Stomach (tissue), 4 donors: ENCODE data around the gene VAMP1.

Experiments
- POLR2A ChIP-seq, 4 donors: fragments of 450-650 bp; IDR thresholded peaks; one replicate each; pipeline ENCODE4 v1.6.1; 2016; ENCODE audit warnings: antibody characterized with exemption in 4 of 4, control low read depth in 2 of 4, mild to moderate bottlenecking in 1 of 4, moderate library complexity in 1 of 4
- POLR2AphosphoS5 ChIP-seq, 3 donors: sonication (generic); formaldehyde crosslinking; IDR thresholded peaks; one replicate each; pipeline ENCODE4 v1.6.1; 2016; ENCODE audit warnings: antibody characterized with exemption in 3 of 3
- TF ChIP-seq, protein P1 (sequence below), 7 experiments: fragments of 450-650 bp in 4 of 7; fragments of 200-600 bp in 3 of 7; sonication (generic) in 3 of 7; IDR thresholded peaks; one replicate each; pipeline ENCODE4 v1.5.1; 2016 to 2019; ENCODE audit warnings: antibody characterized with exemption in 7 of 7, control low read depth in 2 of 7, mild to moderate bottlenecking in 1 of 7

DNA sequence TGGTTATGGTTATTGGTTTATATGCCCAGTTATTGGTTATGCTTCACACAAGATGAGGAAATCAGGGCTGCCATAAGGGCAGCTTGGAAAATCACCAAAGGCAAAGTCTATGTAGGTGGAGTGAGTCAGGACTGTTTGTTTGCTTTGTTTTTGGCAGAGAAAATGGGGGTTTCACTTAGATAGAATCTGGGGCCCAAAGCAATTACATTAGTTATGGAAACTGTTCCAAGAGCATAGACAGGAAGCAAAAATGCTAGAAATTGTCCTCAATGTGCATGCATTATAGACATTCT lies 2.2 kb downstream of the VAMP1 start:
- TF ChIP-seq, protein P1, sequence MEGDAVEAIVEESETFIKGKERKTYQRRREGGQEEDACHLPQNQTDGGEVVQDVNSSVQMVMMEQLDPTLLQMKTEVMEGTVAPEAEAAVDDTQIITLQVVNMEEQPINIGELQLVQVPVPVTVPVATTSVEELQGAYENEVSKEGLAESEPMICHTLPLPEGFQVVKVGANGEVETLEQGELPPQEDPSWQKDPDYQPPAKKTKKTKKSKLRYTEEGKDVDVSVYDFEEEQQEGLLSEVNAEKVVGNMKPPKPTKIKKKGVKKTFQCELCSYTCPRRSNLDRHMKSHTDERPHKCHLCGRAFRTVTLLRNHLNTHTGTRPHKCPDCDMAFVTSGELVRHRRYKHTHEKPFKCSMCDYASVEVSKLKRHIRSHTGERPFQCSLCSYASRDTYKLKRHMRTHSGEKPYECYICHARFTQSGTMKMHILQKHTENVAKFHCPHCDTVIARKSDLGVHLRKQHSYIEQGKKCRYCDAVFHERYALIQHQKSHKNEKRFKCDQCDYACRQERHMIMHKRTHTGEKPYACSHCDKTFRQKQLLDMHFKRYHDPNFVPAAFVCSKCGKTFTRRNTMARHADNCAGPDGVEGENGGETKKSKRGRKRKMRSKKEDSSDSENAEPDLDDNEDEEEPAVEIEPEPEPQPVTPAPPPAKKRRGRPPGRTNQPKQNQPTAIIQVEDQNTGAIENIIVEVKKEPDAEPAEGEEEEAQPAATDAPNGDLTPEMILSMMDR (IDR thresholded peaks at IDR 0.05): no peak
- TF ChIP-seq POLR2A (IDR thresholded peaks at IDR 0.05) (no peak), POLR2AphosphoS5 (IDR thresholded peaks at IDR 0.05) (no peak)
